Measurements from ENCODE around the gene GCHFR.

GCHFR gene

GRCh38 chr15:40806672-40807027, 42.8 kb downstream of the GCHFR start:
- no peaks in the 10 kb centered on the region for H3K9me3 Mint-ChIP-seq
- no peaks in the 10 kb centered on the region for H3K27me3 Mint-ChIP-seq
- peaks cover 63% of the 10 kb centered on the region for H3K36me3 Mint-ChIP-seq (ENCODE audit: low read depth)
- peaks cover 36% of the 10 kb centered on the region for H3K4me1 Mint-ChIP-seq (ENCODE audit: low read depth)
- peak overlapping the region; percentile 97 for H3K4me3 Mint-ChIP-seq
- no peak for DNase-seq
- peak overlapping the region; percentile 100 for H3K27ac Mint-ChIP-seq

- no peaks in the 10 kb centered on the region for H3K27me3 Mint-ChIP-seq
- peak; percentile 95 for DNase-seq
- H3K4me1 Mint-ChIP-seq (ENCODE audit: low read depth): peaks cover 33% of the 10 kb centered on the region
- peak within 1 kb of the TSS; percentile 97 for H3K4me3 Mint-ChIP-seq
- H3K27ac Mint-ChIP-seq: peak within 1 kb of the TSS; percentile 100
- H3K36me3 Mint-ChIP-seq (ENCODE audit: low read depth): peaks cover 64% of the 10 kb centered on the region
- no peaks in the 10 kb centered on the region for H3K9me3 Mint-ChIP-seq
Measured at GRCh38 chr15:40807028-40807887, 43.4 kb downstream of the GCHFR start, which contains the start of the genes DNAJC17 and ZFYVE19. DNAJC17 (minus strand) TSS chr15:40807473; CDS start chr15:40807446, 27 bp downstream. ZFYVE19 (plus strand) TSS chr15:40807089; CDS start chr15:40807590, 501 bp downstream.

DNA sequence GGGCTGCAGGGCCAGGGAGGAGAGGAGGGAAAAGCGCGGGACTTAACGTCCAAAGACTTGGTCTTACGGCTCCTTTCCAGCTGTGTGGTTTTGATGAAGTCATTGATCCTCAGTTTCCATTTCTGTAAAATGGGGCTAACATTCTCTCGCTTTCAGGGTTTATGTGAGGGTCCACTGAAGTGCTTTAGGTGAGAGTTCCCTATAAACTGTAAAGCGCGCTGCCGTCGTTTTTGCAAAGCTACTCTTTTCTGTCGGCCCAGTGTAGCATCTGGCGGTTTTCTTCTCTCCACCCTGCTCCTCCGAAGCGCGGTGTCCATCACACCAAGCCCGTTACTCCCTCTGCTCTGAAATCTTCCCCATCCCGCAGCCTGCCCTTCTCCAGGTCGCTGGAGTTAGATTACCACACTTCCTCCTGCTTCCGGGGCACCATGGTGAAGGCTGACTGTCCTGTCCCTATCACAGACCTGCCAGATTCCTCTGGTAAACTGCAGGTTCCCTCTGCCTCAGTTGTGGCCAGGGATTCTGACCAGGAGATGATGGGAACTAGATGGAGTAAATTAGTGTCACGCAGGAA, 44.1 kb downstream of the GCHFR start:
- Mint-ChIP-seq H3K4me3 (peak overlapping the region; percentile 97), H3K27ac (peak overlapping the region; percentile 100), H3K4me1 (ENCODE audit: low read depth) (peaks cover 31% of the 10 kb centered on the region), H3K36me3 (ENCODE audit: low read depth) (peaks cover 65% of the 10 kb centered on the region), H3K27me3 (no peaks in the 10 kb centered on the region), H3K9me3 (no peaks in the 10 kb centered on the region)
- no peak for DNase-seq

DNA sequence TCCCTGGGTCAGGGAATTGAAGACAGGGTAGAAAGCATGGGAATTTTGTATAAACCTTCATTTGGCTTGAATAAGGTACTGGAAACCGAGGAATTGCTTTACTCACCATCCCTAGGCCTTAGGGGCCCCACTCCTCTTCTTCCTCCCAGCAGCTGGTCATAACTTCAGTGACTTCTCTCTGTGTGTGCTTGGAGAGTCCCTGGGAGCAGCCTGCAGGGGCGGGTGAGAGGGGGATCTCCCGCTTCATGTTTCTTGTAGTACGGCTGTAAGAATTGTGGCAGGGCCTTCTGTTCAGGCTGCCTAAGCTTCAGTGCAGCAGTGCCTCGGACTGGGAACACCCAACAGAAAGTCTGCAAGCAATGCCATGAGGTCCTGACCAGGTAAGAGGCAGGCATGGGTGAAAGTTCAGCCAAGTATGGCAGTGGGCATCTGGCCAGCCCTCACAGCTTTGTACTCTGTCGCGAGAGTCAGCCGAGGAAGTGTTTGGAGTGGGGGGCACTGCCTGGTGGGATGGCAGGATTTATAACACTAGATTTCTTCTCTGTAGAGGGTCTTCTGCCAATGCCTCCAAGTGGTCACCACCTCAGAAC, 45.1 kb downstream of the GCHFR start:
- Mint-ChIP-seq H3K9me3 (no peaks in the 10 kb centered on the region), H3K4me3 (peak overlapping the region; percentile 97), H3K27me3 (no peaks in the 10 kb centered on the region), H3K27ac (no peak overlapping the region), H3K4me1 (ENCODE audit: low read depth) (peaks cover 26% of the 10 kb centered on the region), H3K36me3 (ENCODE audit: low read depth) (peaks cover 66% of the 10 kb centered on the region)
- no peak for DNase-seq

DNA sequence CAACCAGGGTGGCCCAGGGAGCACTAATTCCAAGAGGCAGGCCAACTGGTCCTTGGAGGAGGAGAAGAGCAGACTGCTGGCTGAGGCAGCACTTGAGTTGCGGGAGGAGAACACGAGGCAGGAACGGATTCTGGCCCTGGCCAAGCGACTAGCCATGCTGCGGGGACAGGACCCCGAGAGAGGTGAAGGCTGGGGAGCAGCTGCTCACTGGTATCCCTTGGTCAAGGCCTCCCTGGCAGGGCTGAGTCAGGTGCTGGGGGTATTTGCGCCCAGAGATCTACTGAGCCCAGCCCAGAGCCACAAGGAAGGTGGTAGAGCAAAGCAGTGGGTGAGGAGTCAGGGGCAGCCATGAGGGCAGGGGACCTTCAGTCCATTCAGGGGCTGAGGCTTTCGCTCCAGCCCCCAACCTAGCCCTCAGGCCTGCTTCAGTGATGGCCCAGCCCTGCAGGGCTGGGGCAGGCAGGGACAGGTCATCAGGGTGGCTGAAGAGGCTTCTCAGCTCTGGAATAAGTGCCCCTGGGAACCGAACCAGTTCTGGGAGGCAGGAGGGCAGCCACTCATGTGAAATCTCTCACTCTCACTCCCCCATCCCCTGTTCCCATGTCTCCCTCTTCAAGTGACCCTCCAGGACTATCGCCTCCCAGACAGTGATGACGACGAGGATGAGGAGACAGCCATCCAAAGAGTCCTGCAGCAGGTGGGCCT, 49.0 kb downstream of the GCHFR start:
- H3K27ac Mint-ChIP-seq: no peak overlapping the region
- no peaks in the 10 kb centered on the region for H3K27me3 Mint-ChIP-seq
- H3K4me3 Mint-ChIP-seq: no peak overlapping the region
- peaks cover 65% of the 10 kb centered on the region for H3K36me3 Mint-ChIP-seq (ENCODE audit: low read depth)
- DNase-seq: no peak
- H3K9me3 Mint-ChIP-seq: no peaks in the 10 kb centered on the region
- H3K4me1 Mint-ChIP-seq (ENCODE audit: low read depth): peaks cover 14% of the 10 kb centered on the region

GRCh38 chr15:40815042-40815698, 51.3 kb downstream of the GCHFR start:
- H3K36me3 Mint-ChIP-seq (ENCODE audit: low read depth): peaks cover 50% of the 10 kb centered on the region
- no peaks in the 10 kb centered on the region for H3K9me3 Mint-ChIP-seq
- H3K4me3 Mint-ChIP-seq: no peak overlapping the region
- H3K27me3 Mint-ChIP-seq: no peaks in the 10 kb centered on the region
- H3K4me1 Mint-ChIP-seq (ENCODE audit: low read depth): no peaks in the 10 kb centered on the region
- DNase-seq: no peak
- H3K27ac Mint-ChIP-seq: no peak overlapping the region

Data from activated T-cell treated with anti-CD3 and anti-CD28 coated beads, Interleukin-2, amount 50 U/mL, for 24 hours (primary cell).